HCEC 1CT (cell line): ENCODE results near the gene NHLH2.
A peak's percentile ranks its signal among the peaks of the same experiment; 100 is the strongest.

Experiments used
- DNase-seq: peaks from one replicate; pipeline ENCODE4 v3.0.0-alpha.2; 2017

Gene NHLH2

GRCh38 chr1:115837740-115838421, 3.0 kb downstream of the NHLH2 start:
- DNase-seq, result no peak

- DNase-seq, result no peak
Measured at GRCh38 chr1:115837341-115837739, 3.6 kb downstream of the NHLH2 start.

DNA sequence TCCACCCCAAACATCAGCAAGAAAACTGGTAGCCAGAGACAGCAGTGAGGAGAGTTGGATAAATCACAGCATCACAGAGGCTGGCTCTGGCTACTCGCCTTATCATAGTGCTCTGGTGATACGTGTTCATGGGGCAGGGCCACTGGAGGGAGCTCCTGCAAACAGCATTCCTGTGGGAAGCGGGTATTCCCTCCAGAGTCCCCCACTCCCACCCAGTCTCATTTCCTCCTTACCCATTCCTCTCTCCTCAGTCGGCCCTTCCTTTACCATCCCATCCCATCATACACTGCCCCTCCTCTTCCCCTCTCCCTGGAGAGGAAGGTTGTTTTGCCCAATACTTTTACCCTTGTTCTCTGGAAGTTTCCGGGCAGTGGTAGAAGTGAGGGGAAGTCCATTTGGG, 7.1 kb downstream of the NHLH2 start:
- DNase-seq, result no peak

DNA sequence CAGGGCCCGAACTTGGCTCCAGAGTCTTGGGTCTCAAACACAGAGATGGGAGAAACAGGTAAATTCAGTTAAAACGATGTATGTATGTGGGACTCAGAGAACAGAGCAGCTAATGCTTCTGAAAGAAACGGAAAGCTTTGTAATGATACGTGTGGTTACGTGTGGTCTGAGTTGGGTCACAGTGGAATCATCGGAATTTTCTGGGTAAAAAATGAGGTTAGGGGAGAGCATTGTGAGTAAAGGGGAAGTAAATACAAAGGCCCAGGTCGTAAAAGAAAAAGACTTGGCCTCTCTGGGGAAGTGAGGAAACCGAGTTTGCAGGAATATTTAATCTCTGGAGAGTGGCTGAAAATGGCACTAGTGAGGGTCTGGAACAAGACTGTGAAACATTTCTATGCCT, 8.3 kb downstream of the NHLH2 start:
- no peak for DNase-seq

DNA sequence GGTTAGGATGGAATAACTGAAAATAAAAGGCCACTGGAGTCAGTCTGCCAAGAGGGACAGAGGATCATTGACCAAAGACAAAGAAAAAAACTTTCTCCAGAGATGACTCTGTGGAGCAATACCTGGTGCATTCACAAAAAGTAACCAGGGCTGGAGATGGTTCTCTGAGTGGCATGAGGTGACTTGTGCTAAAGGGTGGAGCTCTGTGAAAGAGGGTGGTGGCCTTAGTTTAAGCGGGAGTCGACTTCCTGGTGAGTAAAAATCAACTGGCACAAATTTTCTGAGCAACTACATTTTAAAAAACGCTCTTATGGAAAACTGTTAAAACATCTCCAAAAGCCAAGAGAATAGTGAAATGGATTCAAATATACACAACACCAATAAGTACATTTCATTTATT, 10.0 kb downstream of the NHLH2 start:
- no peak for DNase-seq

DNA sequence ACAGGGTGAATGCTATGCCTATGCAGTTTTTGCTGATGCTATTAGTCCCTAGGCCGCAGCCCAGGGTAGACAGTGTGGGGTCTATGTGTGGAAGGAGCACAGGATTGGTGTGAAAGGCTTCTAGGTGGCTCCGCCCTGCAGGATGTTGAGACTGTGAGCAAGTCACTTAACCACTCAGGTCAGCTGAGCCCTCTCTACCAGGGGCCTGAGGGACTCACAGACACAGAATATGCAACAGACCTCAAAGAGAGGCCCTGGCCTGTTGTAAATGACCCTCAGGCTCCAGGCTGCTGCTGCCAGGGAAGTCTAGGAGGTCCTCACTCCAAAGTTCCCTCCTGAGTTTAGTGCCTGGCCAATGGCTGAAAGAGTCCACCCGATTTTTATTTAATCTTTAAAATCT, 11.0 kb downstream of the NHLH2 start:
- peak; percentile 8 for DNase-seq

- peak; percentile 97 for DNase-seq
Measured at GRCh38 chr1:115829023-115829674, 11.8 kb downstream of the NHLH2 start.

DNA sequence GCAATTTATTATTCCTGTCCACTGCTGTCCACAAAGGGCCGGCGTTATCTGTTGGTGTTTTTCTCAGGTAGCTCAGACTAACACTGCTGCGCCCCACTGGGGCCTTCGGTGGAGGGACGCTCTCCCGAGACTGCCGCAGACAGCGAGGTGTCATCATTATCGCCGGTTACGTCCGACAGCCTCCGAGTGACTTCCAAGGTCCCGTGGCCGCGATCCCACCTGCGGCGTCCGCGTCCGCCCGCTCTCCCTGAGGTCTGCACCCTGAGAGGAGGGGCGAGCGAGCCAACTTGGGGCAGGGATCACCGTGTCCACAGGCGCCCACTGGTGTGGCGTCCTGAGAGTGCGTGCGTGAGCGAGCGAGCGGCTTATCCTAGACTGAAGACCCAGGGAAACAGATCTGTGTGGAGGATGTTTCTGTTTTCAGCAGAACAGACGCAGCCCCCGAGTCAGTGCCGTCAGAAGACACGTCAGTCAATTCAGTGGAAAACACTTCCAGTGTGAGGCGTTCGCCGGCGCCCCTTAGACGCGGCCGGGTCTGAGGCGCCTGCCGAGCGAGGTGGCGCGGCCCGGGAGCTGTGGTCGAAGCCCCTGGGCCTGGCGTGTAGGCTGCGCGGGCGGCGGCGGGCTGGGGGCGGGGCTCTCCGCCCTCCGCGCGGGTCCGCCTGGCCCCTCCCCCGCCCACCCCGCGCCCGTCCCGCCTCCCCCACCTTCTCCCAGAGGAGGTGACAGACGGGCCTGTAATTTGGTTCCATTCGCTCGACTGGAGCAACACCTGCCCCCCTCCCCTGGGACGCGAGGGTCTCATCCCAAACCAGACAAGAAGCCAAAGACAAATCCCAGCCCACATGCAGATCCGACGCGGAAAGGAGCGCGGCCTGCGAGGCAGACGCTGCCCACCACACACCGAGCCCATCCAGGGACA, 12.6 kb downstream of the NHLH2 start:
- DNase-seq, result peak; percentile 10

- no peak for DNase-seq
Measured at GRCh38 chr1:115827452-115828044, 13.4 kb downstream of the NHLH2 start.

DNA sequence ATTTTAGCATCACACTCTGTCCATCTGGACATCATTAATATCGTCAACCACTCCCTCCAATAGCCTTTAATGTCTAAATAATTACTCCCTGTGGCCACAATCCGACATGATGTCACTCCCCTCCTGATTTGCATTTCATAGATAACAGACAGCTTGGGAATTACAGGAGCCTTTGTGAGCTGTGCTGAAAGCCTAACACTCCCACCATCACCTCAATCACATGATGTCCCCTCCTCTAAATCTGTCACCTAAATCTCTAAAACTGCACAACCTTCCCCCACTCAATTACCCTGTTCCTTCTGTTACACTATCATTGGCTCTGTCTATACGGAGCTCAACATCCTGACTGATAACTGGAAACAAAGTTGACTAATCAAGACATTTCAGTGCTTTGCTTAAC, 14.3 kb downstream of the NHLH2 start:
- DNase-seq, result no peak

GRCh38 chr1:115822117-115822516, 18.8 kb downstream of the NHLH2 start:
- no peak for DNase-seq

DNA sequence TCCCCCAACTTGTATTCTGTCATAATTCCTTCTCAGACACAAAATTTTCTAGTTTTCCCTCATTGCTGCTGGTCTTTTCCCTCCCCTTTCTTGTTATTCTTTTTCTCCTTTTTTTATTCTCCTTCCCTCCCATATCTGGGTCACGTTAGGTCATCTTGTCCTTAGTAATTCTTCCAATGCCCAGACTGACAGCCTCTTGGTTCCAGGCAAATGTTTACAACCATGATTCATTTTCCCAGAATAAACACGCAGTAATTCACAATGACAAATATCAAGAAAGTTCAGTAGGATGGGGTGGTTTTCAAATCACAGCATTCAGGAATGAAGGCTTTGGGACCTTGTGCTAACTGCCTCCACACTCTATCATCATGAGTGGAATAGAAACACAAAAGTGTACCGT, 25.2 kb downstream of the NHLH2 start:
- peak; percentile 22 for DNase-seq

DNA sequence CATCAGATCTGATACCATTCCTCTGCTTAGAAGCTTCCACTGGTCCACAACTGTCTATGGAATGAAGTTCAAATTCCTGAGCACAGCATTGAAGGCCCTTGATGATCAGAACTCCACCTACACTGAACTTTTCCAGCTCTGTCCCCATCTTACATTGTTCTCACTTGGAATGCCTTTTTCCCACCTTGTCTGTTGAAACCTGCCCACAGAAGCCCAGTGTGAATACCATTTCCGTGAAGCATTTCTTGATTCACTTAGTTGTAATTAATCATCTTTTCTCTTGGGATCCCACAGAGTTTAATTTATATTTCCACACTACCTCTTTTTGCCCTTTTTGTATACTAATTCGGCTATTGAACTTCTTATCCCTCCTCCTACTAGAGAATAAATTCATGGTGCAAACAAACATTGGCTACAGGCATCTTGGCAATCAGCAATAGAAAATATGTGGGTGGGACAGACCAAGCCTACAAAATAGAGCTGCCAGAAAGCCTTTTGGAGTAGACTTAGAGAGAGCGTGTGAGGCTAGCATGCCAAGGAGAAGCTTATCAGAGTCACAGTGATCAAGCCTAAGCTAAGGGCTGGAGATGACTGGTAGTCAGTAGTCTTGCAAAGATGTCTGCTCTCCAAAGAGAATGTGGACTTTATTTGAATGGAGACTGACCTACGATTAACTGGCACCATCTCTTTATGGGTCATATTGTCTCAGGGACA, 26.1 kb downstream of the NHLH2 start:
- DNase-seq, result no peak

GRCh38 chr1:115813727-115814126, 27.2 kb downstream of the NHLH2 start:
- no peak for DNase-seq

GRCh38 chr1:115811140-115811828, 29.6 kb downstream of the NHLH2 start:
- DNase-seq, result no peak

- no peak for DNase-seq
Measured at GRCh38 chr1:115810609-115811008, 30.3 kb downstream of the NHLH2 start.

DNA sequence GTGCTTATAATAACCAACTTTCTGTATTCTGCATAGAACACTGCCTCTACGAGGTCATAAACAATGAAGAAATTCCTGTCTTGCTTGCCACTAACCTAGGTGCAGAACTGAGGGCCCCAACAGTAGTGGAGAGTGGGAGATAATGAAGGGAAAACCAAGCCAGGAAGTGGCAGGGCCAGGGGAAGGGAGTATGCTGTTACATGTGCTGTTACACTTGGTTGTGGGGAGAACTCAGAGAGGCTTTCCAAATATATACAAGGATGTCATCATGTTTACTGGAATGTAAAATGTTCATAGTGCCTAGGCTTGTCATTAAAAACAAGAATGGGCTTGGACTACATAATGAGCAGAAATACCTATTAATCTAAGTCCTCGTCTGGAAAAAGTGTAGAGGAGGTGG, 31.1 kb downstream of the NHLH2 start:
- DNase-seq, result no peak

GRCh38 chr1:115809076-115809475, 31.9 kb downstream of the NHLH2 start:
- no peak for DNase-seq

DNA sequence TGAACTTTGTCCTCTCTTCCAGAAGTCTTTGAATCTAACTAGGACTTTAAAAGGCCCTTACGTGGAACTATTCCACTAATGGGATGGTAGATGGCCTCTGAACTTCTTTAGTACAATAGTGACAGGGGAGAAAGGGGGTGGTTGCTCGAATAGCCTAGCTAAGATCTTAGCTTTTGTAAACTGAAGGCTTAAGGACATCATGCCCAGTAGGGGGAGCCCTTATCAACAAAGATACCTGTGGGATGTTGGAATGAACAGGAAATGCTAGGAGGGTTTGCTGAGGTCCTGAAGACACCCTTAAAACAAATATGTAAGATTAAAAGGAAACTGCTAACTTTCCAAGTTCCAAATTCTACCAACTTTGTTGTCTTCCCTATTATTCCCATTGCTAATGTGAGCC, 33.2 kb downstream of the NHLH2 start:
- peak; percentile 80 for DNase-seq

DNA sequence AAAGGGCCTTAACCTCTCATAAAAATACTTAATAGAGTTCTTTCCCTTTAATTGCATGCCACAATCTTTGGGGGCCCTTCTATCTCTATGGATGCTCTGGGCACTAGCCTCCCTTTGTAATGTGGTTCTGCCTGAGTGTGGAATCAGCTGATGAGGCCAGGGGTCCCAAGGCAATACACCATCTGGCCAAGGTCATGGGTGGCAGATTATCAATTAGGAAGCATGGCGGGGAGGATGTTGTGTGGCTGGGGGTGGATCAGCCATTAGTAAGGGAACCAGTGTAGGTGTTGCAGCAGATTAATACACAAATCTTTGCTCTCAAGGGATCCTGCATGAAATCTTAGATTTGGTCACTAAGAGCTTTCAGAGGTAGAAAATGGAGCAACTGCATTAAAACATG, 35.3 kb downstream of the NHLH2 start:
- DNase-seq, result no peak

DNA sequence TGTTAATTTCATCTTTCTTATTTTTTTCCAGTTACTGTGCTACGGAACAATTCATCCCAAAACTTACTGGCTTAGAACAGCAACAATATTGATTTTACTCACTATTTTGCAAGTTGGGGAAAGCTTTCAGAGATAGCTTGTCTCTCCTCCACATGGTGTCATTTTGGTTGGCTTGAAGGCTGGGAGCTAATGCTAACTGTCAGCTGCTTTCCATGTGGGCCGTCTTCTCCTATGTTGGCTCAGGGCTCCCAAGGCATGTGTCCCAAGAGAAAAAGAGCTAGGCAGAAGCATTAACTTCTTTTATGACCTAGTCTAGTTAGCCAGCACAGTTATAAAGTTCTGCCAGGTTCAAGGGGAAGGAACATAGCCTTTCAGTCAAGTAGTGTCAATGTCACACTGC, 38.5 kb downstream of the NHLH2 start:
- DNase-seq, result no peak

- DNase-seq, result no peak
Measured at GRCh38 chr1:115797486-115797885, 43.4 kb downstream of the NHLH2 start.
